Skin epidermis (tissue), 12 donors: ENCODE results near the gene CEP63.
A peak's percentile ranks its signal among the peaks of the same experiment; 100 is the strongest.

Experiments used
- H3K27ac ChIP-seq, 21 experiments: fragments of 200-600 bp; sonication (generic) in 11 of 21; one replicate each; pipeline ENCODE4 v1.5.0; 2020; ENCODE audit warnings: mild to moderate bottlenecking in 3 of 21, inconsistent platforms in 2 of 21, moderate library complexity in 2 of 21
- H3K4me3 ChIP-seq, 7 experiments: fragments of 200-600 bp; sonication (generic) in 2 of 7; one replicate each; pipeline ENCODE4 v1.5.0; 2020; ENCODE audit warnings: inconsistent platforms in 2 of 7, mild to moderate bottlenecking in 2 of 7, moderate library complexity in 1 of 7

CEP63 gene

DNA sequence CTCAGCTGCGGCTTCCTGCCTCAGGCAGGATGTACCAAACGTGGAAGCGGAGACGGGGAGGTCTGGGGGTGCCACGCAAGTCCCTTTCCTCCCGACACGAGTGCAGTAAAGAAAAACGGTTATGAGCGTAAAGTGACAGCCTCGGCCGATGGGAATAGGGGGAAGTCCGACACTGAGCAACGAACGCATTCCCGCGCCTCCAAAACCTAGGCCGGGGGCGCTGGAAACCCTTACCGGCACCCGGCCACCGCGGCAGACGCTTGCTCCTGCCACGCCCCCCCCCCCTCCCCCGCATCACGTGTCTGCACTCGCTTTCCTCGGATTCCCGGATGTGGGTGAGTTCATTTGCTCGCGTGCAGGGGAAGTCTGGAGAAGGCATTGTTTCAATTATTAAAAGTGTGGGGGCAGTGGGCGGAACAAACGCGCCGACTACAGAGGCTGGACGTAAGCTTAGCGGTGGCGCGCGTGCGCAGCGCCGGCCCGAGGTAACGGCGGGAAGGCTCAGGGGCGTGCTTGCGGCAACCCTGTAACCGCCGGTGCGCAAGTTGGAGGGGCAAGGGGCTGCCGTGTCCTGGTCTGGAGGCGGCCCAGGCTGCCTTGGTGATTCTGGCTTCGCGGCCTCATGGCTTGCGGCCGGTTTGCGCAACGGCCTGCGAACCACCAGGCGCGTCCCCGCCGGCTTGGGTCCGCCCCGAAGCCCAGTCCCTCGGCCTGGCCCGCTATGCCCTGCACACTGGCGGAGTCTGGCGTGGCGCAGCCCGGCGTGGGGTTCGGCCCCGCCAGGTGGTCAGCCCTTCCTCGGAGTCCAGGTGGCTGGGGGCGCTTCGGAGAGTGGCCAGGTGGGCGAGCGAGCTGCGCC is at the start of gene CEP63, which contains the start of gene ANAPC13:
CEP63 (plus strand) TSS at position 340 of the 859 bp plus-strand sequence. CDS start 9,264 bp downstream, outside the sequence.
ANAPC13 (minus strand) TSS at position 268 of the 859 bp plus-strand sequence. CDS start 3,081 bp downstream, outside the sequence.
- Histone ChIP-seq H3K4me3 (peak within 1 kb of the TSS; percentile 51 to 93 (median 81)), H3K27ac (peak within 1 kb of the TSS; percentile 70 to 99 (median 95))

DNA sequence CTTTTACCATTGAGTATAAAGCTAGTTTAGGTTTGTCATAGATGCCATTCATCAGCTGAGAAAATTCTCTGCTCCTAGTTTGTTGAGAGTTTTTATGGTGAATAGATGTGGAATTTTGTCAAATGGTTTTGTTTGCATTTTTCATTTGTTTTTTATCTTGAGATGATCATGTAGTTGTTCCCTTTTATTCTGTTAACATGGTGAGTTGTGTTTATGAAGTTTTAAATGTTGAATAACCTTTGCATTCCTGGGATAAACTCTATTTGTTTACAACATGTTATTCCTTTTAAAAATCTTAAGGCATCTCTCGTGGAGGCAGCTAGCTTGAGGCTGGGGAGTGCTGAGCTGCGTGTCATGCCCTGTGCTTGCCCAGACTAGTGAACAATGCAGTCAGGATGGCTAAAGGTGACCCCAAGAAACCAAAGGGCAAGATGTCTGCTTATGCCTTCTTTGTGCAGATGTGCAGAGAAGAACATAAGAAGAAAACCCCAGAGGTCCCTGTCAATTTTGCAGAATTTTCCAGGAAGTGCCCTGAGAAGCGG is 48.6 kb upstream of the CEP63 start:
- no peak overlapping the region for H3K4me3 ChIP-seq
- H3K27ac ChIP-seq, result no peak overlapping the region

DNA sequence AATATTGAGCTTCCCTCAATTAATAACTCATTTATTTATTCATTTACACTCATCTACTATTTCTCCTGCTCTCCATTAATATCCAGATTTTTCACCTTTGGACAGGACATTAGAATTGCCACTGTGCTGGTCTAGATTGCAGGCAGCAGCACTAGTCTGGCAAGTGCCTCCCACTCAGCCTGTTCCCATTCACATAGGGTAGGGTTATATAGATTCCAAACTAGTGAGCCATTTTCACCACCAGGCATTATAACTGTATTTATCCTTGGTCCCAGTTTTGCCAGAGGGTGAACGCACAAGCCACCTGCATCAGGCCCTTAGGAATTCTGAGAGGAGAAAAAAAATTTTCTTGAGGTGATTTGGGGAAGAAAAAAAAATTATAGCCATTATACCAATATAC is 44.5 kb upstream of the CEP63 start:
- H3K4me3 ChIP-seq, result no peak overlapping the region

DNA sequence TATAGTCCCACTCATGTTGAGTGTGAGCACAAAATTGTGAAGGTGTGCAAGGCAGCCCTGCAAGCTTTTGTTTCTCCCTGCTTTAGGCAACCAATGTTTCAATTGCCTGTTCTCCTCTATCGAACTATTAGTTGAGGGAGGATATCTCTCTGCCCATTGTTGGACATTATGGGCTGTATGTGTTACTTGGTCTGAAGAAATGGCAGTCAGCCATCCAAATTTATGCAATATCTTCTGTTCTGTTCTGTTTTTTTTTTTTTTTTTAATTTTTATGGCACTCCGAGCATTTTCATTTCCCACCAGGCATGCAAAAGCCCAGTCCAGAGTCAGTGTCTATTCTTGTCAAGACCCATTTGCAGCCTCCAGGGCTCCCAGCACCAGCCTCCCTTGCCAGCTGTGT is 44.0 kb upstream of the CEP63 start:
- H3K27ac ChIP-seq, result no peak overlapping the region
- no peak overlapping the region for H3K4me3 ChIP-seq

More for the DNA sequence above, 44.5 kb upstream of the CEP63 start:
- H3K27ac ChIP-seq, result no peak overlapping the region

DNA sequence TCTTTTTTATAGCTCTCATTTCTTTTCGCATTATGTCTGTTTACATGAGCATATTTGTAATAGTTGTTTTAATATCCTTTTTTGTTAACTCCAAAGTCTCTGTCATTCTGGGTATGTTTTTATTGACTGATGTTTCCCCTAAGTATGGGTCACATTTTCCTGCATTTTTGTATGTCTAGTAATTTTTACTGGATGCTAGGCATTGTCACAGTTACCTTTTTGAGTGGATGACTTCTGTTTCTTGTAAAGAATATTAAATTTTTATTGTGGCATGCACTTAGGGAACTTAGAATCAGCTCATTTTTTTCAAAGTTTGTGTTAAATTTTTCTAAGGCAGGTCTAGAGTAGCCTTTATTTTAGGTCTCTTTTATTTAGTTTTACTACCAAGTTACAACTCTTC is 40.8 kb upstream of the CEP63 start:
- H3K27ac ChIP-seq, result no peak overlapping the region
- no peak overlapping the region for H3K4me3 ChIP-seq

DNA sequence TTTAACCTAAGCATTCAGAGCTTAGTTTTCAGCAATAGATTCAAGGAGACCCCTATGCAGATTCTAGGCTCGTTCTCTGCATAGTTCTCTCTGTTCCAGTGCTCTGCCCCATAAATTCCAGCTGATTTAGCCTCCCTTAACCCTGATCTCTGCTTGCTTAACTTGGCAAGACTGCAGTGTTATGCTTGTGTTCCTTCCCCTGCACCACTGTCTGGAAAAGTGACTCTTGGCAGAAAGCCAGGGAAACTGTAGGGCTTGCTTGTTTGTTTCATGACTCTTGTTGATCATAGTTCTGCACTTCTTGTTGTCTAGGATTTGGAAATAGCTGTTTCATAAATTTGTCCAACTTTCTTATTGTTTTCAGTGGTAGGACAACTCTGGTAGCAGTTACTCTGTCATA is 40.2 kb upstream of the CEP63 start:
- Histone ChIP-seq H3K27ac (peak overlapping the region in 1 of 21 experiments; percentile 46), H3K4me3 (no peak overlapping the region)

DNA sequence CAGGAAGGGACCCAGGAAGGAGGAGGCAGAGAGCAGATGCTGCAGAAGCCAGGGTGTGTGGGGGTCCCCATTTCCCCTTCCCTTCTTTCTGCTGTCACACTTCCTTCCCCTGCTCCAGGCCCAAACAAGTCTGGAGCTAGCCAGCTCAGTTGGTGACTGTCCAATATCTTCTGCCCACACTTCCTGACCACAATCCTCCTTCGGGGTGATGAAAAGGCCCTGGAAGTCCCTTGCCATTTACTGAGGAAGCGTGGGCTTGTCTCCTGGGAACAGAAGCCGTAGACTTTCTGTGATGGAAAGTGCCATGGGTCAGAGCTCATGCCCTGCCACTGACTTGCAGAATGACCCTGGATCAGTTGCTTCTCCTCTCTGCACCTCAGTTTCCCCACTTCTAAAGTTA is 39.1 kb upstream of the CEP63 start:
- H3K27ac ChIP-seq, result peak overlapping the region in 4 of 21 experiments; percentile 1 to 46 (median 19)

DNA sequence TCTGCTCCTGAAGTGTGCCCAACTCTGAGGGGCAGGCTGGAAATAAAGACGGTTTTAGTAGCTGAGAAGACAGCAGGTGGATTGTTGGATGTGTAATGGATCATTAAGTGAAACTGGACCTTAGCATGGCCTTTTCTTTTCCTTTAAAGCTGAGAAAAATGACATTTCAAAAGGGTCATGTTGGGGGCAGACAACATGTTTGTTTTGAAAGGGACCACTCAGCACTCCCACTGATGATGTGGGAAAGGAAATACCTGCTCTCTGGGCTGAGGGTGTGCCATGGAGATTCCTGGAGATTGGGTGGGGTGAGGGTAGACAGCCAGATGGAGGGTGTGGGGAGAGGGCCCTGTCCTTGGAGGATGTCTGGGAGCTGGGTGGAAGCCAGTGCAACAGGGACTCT is 38.5 kb upstream of the CEP63 start:
- H3K4me3 ChIP-seq, result no peak overlapping the region
- peak overlapping the region in 1 of 21 experiments; percentile 46 for H3K27ac ChIP-seq

More for the DNA sequence above, 39.1 kb upstream of the CEP63 start:
- no peak overlapping the region for H3K4me3 ChIP-seq

DNA sequence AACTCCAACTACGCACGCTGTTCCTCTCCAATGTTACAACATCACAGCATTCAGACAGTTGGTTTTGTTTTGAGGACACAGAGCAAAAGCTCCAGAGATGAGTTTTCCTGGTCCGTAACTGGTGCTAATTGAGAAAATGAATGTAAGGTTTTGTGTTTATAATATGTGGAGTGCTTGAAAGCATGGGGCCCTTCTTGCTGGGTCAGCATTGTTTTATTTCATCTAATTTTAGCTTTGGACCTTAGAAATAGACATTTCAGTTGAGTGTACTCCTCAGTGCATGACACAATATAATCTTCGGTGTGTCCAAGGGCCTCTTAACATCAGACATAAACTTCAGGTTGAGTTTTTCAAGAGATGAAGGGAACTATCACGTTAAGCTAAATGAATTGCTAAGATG is 37.2 kb upstream of the CEP63 start:
- H3K4me3 ChIP-seq, result no peak overlapping the region
- no peak overlapping the region for H3K27ac ChIP-seq

DNA sequence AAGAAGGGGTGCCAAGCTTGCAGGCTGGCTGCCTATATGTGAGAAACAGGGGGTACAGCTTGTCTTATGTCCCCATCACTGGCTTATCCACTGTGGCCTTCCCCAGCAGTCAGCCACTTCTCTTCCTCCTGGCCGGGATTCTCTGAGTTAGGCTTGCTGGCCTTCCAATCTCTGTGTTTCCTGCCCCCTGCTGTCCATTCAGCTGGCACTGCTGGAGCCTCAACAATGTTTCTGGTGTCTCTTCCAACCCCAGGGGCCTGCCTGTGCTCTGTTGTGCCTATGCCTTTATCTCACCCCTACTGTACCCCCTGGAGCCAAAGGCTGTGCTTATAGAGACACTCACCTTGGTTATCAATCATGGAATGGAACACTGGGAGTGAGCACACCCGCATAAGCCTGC is 36.6 kb upstream of the CEP63 start:
- H3K4me3 ChIP-seq, result no peak overlapping the region
- no peak overlapping the region for H3K27ac ChIP-seq

DNA sequence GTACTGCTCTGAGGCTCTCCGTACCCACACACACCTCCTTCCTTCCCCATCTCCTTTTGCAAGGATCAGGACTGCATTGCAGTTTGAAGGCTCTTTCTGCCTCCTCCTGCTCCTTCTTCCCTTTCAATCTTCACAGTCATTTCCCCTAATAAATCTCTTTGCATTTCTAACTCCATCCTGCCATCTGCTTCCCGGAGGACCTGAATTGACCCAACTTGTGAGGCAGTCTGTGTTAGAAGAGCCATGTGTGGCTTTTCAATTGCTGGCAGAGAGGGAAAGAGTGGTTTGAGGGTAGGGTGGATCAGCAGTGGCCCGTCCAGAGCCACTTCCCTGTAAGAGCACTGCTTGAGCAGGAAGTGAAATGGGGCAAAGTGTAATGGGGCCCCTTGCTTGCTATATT is 35.9 kb upstream of the CEP63 start:
- H3K27ac ChIP-seq, result no peak overlapping the region
- H3K4me3 ChIP-seq, result no peak overlapping the region

DNA sequence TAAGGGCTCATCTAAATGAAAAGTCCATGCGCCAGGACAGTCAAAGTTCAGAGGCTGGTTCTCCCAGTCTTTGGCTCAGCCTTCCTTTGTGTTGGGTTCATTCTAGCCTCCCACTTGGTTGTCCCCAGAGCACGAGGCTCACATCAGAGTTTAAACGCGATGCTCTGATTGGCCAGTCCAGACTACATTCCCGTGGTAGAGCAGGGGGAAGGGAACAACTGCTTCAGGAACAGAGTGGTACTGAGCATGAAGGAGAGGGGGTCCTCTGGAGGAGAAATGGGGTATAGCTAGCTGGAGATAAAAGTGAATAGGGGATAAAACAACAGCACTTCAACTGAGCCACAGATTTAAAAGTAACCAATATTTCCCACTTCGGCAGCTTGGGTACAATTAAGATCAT is 32.2 kb upstream of the CEP63 start:
- Histone ChIP-seq H3K4me3 (no peak overlapping the region), H3K27ac (no peak overlapping the region)

DNA sequence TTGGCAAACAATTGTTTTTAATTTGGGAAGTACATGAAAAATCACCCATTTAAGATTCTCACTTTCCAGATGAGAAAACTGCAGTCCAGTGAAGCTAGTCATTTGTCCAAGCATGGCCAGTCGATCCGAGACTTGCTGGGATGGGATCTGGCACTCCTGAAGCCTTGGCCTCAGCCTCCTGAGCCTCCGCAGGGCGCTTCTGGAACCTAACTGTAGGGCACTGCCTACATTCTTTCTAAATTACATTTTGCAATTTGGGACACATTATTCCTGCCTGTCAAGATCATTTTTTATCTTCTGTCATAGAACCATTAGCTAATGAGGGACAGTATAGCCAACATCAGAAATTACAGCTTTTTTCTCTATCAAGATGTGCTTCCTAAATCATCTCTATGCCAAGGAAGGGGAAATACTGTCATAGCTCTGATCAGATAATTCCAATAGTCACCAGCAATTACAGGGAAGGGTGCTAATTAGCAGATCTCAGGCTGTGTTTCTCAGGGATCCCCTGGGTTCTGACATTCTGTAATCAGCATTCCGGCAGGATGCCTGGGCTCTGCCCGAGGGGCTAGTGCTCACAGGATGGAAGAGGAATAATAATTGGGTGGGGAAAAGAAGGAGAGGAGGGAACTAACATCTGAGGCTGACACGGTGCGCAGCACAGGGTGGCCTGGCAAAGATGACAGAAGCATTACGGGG is 28.3 kb upstream of the CEP63 start:
- Histone ChIP-seq H3K27ac (peak overlapping the region in 2 of 21 experiments; percentile 7 to 49), H3K4me3 (no peak overlapping the region)

DNA sequence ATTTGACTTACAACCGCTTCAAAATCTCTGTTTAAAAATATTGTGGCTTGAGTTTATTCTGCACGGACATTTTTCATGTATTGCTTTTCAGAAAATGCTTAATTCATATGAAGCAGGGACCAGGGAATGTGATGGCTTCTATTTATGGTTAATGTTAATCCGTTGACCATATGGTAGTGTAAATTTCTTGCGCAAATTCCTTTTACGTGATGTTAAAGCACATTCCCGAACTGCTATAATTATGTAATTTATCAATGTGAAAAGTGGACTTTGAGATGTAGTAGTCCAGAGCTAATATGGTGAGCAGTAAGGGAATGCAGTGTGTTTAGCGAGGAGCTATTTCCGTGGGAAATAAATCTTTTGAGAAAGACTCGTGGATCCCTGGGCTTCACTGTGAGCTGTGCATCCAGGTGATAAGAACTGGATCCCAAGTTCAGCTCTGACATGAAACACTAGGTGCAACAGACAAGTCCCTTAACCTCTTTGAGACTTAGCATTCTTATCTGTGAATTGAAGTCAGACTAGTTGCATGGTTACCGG is 27.4 kb upstream of the CEP63 start:
- H3K4me3 ChIP-seq, result no peak overlapping the region
- H3K27ac ChIP-seq, result no peak overlapping the region

DNA sequence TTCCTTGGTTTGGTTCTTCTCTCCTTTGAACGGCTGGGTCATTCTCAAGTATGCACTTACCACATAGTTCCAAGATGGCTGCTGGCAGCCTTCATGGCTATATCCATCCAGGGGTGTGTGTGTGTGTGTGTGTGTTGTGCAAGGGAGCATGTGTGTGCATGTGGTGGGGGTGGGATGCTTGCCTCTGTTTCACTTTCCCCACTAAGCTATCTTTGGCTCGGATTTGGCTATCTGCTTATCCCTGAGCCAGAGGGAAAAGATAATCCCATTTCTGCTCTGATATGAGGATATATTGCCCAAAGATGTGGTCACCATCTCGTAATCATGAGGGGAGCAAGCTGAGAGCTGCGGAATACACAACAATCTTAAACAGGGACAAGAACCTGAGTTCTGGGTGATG is 26.3 kb upstream of the CEP63 start:
- H3K27ac ChIP-seq, result peak overlapping the region in 1 of 21 experiments; percentile 94
- no peak overlapping the region for H3K4me3 ChIP-seq

DNA sequence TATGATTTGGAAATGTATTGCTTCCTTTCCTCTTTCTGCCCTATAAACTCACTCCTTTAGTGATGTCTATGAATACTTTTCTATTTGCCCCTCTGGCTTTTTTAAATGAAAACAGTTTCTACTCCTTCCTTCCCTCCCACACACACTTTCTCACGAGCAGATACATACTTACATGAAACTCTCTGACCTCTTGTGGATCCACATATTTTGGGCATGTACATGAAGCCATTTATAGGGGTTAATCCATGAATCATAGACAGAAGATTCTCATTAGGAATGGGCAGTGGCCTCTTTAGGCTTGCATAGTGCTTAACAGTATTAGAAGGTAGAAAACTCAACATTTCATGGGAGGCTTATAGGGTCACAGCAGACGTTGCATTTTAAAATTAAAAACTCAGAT is 24.9 kb upstream of the CEP63 start:
- no peak overlapping the region for H3K4me3 ChIP-seq
- peak overlapping the region in 14 of 21 experiments; percentile 49 to 94 (median 72) for H3K27ac ChIP-seq

DNA sequence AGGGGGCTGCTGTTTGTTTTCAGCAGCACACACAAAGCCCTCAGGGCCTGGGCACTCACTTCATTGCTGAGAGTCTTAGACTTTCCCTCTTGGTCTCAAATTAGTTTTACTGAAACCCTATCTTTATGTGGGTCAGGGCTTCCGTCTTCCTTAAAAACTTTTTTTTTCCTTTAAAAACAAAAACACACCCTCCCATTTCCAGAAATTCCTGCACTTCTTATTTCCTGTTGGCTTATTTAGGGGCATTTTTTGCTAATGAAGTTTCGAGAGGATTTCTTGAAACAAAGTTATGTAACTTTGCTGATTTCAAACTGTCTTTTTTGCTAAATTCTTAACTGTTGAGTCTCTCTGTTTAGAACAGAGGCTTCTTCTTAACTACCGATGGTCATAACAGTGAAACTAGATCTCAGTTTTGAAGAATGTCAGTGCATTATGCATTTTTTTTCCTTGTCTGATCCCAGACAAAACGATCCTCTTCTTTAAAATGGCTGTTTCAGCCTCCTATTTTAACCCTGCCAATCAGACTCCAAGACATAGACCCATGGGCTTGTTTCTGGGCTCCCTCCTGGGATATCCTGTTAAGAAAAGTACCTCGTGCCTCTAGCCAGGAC is 23.4 kb upstream of the CEP63 start:
- H3K4me3 ChIP-seq, result no peak overlapping the region
- peak overlapping the region in 20 of 21 experiments; percentile 6 to 94 (median 70) for H3K27ac ChIP-seq

DNA sequence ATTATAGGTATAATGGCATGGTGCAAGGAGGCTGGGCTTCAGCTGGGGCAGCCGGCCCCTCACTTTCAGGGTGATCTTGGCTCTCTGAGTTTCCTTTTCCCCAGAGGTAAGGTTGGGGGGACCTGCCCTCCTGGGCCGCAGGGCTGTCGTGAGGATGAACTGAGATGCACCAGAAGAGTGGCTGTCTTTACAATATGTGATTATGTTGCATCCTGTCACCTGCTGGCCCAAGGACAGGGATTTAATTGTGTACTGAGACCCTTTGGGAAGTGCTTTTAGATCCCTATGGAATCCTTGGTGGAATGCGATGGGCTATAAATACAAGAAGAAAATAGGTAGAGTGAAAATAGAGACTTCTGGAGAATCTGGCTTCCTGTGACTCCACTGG is 22.2 kb upstream of the CEP63 start:
- Histone ChIP-seq H3K4me3 (no peak overlapping the region), H3K27ac (peak overlapping the region in 16 of 21 experiments; percentile 5 to 94 (median 70))

DNA sequence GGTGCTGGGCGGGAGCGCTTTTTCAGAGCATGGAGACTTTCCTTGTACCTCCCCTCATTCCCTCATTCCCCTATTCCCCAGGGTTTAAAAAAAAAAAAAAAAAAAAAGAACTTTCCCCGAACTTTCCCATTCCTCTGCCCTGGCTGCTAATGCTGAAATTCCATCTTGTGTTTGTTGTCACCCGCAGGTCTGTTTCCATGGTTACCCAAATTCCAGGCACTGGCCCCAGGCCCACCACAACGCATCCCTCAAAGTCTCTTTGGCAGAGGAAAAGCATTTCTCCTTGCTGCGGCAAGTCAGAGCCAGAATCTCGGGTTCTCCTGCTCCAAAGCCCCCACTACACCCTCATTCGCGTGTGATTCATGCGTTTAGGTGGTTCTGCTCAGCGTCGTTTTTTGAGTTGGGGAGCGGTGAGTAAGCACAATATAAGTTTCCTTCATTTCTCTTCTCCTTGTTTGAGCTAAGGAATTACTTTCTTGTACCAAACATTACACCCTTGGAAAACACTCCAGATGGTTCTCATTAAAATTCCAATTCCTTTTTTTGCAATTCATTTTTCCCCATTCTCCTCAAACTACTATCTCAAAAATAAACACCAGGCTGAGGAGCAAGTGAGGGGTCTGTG is 21.7 kb upstream of the CEP63 start:
- peak overlapping the region in 18 of 21 experiments; percentile 4 to 94 (median 62) for H3K27ac ChIP-seq
- no peak overlapping the region for H3K4me3 ChIP-seq
